A673 (cell line): ENCODE data around the gene RTN1.

Source experiments
- EZH2 ChIP-seq: fragments of 200-600 bp; sonication (generic); IDR thresholded peaks from 2 replicates; pipeline ENCODE4 v1.6.1; 2017; ENCODE audit warnings: borderline replicate concordance, low read depth, mild to moderate bottlenecking, mixed read lengths, antibody characterized with exemption, low read length; ENCODE audit not compliant: poor library complexity, severe bottlenecking
- TF ChIP-seq, protein P1 (sequence below): fragments of 300-800, 200-600 bp; sonication (generic); conservative IDR thresholded peaks from 2 replicates; pipeline ENCODE4 v1.5.1; 2017; ENCODE audit warnings: low read depth, mild to moderate bottlenecking, antibody characterized with exemption, low read length, moderate library complexity, mixed read lengths

- TF ChIP-seq EZH2, result no peak
- TF ChIP-seq, protein P1, sequence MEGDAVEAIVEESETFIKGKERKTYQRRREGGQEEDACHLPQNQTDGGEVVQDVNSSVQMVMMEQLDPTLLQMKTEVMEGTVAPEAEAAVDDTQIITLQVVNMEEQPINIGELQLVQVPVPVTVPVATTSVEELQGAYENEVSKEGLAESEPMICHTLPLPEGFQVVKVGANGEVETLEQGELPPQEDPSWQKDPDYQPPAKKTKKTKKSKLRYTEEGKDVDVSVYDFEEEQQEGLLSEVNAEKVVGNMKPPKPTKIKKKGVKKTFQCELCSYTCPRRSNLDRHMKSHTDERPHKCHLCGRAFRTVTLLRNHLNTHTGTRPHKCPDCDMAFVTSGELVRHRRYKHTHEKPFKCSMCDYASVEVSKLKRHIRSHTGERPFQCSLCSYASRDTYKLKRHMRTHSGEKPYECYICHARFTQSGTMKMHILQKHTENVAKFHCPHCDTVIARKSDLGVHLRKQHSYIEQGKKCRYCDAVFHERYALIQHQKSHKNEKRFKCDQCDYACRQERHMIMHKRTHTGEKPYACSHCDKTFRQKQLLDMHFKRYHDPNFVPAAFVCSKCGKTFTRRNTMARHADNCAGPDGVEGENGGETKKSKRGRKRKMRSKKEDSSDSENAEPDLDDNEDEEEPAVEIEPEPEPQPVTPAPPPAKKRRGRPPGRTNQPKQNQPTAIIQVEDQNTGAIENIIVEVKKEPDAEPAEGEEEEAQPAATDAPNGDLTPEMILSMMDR, result peak; percentile 59
These were observed 12.4 kb upstream of the RTN1 start for GRCh38 chr14:59882957-59883356.
